Measurements from ENCODE around the gene OR2Z1. TPM values are rescaled to one million over a fixed set of nuclear protein-coding genes. Genes with fewer than 3 reads are reported as not detected.

Gene OR2Z1
- total and polyA plus RNA-seq, 2 of the 13 experiments (the other 11 are each of a cell fraction or from before 2014, with no cell fraction given), result not detected

GRCh38 chr19:8682931-8683330 lies 38.5 kb upstream of the OR2Z1 start:
- in situ Hi-C loops (cut with HindIII; ENCODE audit: extremely low pct_ligation_motif_present, low pct_unique_long_range_greater_than_20kb), result no loop called here
- no TSS peak for BruUV-seq (replicated peaks)
- H3K79me2 ChIP-seq (ENCODE audit: insufficient read depth, low read length), result no peaks in the 10 kb centered on the region
- FAIRE-seq, result no peak
- no peak overlapping the region for H2AFZ ChIP-seq (ENCODE audit: low read length)
- DNase-seq (ENCODE audit: low spot score), result no peak
- peaks cover 4% of the 10 kb centered on the region; the same call in 1 of the 2 replicates for H3K9me3 ChIP-seq (ENCODE audit: low read length)
- no peak overlapping the region for H3K4me2 ChIP-seq (ENCODE audit: low read depth, low read length)
- no peak overlapping the region for H3K4me3 ChIP-seq (replicated peaks in 1 of 3; ENCODE audit: insufficient read depth in 1 of 3, low read depth in 2 of 3, low read length in 3 of 3)
- 6% methylated on average over 1 of the region's 1 CpG for WGBS (ENCODE audit: low lambda C conversion rate)
- no peak overlapping the region for H3K27ac ChIP-seq (ENCODE audit: extremely low read length, insufficient read depth, low read length)
- TF ChIP-seq PCBP2 (optimal IDR thresholded peaks at IDR 0.05; ENCODE audit: low read depth, low read length, poor library complexity, severe bottlenecking), result no peak
- TF ChIP-seq ZFP37 (CRISPR knock-in tag; IDR thresholded peaks at IDR 0.05; ENCODE audit: borderline replicate concordance), result no peak
- TF ChIP-seq ARID2 (CRISPR knock-in tag; IDR thresholded peaks at IDR 0.05; ENCODE audit: borderline replicate concordance), result no peak
- TF ChIP-seq ZNF296 (CRISPR knock-in tag; conservative IDR thresholded peaks at IDR 0.05), result no peak
- TF ChIP-seq ELK4 (CRISPR knock-in tag; IDR thresholded peaks at IDR 0.05; ENCODE audit: borderline replicate concordance), result no peak
- no peak for TF ChIP-seq RBM22 (optimal IDR thresholded peaks at IDR 0.05; ENCODE audit: low read length)
- TF ChIP-seq ZNF570 (CRISPR knock-in tag; IDR thresholded peaks at IDR 0.05; ENCODE audit: borderline replicate concordance), result no peak
- TF ChIP-seq MIER3 (CRISPR knock-in tag; IDR thresholded peaks at IDR 0.05; ENCODE audit: borderline replicate concordance), result no peak
- no peak for TF ChIP-seq GZF1 (CRISPR knock-in tag; IDR thresholded peaks at IDR 0.05)
- no peak for TF ChIP-seq ZNF143 (CRISPR knock-in tag; IDR thresholded peaks at IDR 0.05)
- TF ChIP-seq, protein P1, sequence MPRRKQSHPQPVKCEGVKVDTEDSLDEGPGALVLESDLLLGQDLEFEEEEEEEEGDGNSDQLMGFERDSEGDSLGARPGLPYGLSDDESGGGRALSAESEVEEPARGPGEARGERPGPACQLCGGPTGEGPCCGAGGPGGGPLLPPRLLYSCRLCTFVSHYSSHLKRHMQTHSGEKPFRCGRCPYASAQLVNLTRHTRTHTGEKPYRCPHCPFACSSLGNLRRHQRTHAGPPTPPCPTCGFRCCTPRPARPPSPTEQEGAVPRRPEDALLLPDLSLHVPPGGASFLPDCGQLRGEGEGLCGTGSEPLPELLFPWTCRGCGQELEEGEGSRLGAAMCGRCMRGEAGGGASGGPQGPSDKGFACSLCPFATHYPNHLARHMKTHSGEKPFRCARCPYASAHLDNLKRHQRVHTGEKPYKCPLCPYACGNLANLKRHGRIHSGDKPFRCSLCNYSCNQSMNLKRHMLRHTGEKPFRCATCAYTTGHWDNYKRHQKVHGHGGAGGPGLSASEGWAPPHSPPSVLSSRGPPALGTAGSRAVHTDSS (CRISPR knock-in tag; conservative IDR thresholded peaks at IDR 0.05), result no peak
- no peak for TF ChIP-seq ZNF383 (CRISPR knock-in tag; IDR thresholded peaks at IDR 0.05; ENCODE audit: borderline replicate concordance)
- intact Hi-C loops (cut with micrococcal nuclease; ENCODE audit: unreplicated experiment), result no loop called here
- no peaks in the 10 kb centered on the region for H4K20me1 ChIP-seq (ENCODE audit: insufficient read depth, low read length)
- no peaks in the 10 kb centered on the region for H3K36me3 ChIP-seq (replicated peaks in 1 of 2; ENCODE audit: control insufficient read depth in 1 of 2, insufficient read depth in 2 of 2, low read length in 2 of 2)
- no peaks in the 10 kb centered on the region for H3K27me3 ChIP-seq (ENCODE audit: control insufficient read depth in 1 of 2, insufficient read depth in 2 of 2, low read length in 2 of 2)
- no peak overlapping the region for H3K9ac ChIP-seq (ENCODE audit: insufficient read depth, low read depth, low read length)
- CTCF ChIA-PET (ENCODE audit: low intra/inter-chr PET ratio, low total read pairs), result no interaction called here
- H3K4me1 ChIP-seq (ENCODE audit: insufficient read depth, low read length), result no peaks in the 10 kb centered on the region
- ATAC-seq, result no peak
- POLR2A ChIA-PET, result no interaction called here
